ENCODE data around the gene C18orf63. TPM values are rescaled to one million over a fixed set of nuclear protein-coding genes. Genes with fewer than 3 reads are reported as not detected.

The C18orf63 gene
- total and polyA plus RNA-seq, 12 donors, result not detected

DNA sequence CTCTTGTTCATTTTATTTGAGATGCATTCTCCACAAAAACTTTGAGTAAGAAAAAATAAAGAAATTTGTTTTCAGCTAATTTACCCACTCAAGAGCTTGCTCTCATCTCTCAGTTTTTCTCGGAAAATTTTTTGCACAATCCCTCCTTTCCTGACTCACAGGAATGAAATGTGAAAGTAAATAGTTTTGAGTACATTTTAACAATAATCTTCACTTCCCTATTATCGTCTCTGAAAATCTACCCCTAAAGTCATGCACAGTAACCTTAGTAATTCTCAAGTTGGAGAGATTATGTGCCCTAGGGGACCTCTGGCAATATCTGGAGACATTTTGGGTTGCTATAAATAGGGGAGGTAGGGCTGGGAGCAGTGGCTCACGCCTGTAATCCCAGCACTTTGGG lies 26.5 kb upstream of the C18orf63 start:
- Histone ChIP-seq H3K27me3 (no peaks in the 10 kb centered on the region), H3K4me1 (peaks cover 5 to 64% (median 53%) of the 10 kb centered on the region in 9 donors), H3K27ac (peak overlapping the region in 7 of 10 donors; percentile 30 to 71 (median 63)), H3K36me3 (no peaks in the 10 kb centered on the region), H3K4me3 (no peak overlapping the region), H3K9me3 (no peaks in the 10 kb centered on the region)
- DNase-seq, result no peak
- no peak for ATAC-seq
- WGBS, 2 donors, result 65 to 68% methylated on average over 3 of the region's 3 CpGs
- intact Hi-C loops (cut with DNase I), result loop anchor here in 2 of 10 donors (2.0 to 5.0 kb wide), 2 partner anchors 32 to 37 kb away; no protein-coding TSS in a partner anchor
- TF ChIP-seq, protein P1, sequence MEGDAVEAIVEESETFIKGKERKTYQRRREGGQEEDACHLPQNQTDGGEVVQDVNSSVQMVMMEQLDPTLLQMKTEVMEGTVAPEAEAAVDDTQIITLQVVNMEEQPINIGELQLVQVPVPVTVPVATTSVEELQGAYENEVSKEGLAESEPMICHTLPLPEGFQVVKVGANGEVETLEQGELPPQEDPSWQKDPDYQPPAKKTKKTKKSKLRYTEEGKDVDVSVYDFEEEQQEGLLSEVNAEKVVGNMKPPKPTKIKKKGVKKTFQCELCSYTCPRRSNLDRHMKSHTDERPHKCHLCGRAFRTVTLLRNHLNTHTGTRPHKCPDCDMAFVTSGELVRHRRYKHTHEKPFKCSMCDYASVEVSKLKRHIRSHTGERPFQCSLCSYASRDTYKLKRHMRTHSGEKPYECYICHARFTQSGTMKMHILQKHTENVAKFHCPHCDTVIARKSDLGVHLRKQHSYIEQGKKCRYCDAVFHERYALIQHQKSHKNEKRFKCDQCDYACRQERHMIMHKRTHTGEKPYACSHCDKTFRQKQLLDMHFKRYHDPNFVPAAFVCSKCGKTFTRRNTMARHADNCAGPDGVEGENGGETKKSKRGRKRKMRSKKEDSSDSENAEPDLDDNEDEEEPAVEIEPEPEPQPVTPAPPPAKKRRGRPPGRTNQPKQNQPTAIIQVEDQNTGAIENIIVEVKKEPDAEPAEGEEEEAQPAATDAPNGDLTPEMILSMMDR (IDR thresholded peaks at IDR 0.05), result no peak

DNA sequence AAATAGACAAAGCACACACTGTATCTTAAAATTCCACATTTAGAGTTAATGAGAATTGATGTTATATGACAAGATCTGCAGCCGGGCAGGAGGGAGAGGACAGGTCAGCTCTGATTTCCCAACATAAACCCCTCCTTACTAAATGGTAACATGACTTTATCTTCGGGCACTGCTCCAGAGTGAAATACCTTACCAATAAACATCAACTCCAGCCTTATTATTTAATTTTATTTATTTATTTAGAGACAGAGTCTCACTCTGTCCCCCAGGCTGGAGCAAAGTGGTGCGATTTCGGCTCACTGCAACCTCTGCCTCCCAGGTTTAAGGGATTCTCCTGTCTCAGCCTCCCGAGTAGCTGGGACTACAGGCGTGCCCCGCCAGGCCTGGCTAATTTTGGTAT lies 25.6 kb upstream of the C18orf63 start:
- H3K36me3 ChIP-seq, result no peaks in the 10 kb centered on the region
- 93 to 95% methylated on average over 7 of the region's 7 CpGs for whole genome bisulfite sequencing, 2 donors
- peak overlapping the region in 1 of 10 donors; percentile 94 for H3K4me3 ChIP-seq
- no peak for ATAC-seq
- no peak for DNase-seq
- H3K9me3 ChIP-seq, result no peaks in the 10 kb centered on the region
- peak overlapping the region in 5 of 10 donors; percentile 25 to 77 (median 63) for H3K27ac ChIP-seq
- H3K4me1 ChIP-seq, result peaks cover 5 to 55% (median 44%) of the 10 kb centered on the region in 9 donors
- no peaks in the 10 kb centered on the region for H3K27me3 ChIP-seq
- intact Hi-C loops (cut with DNase I), result no loop called here
- TF ChIP-seq, protein P1 (IDR thresholded peaks at IDR 0.05), result no peak

DNA sequence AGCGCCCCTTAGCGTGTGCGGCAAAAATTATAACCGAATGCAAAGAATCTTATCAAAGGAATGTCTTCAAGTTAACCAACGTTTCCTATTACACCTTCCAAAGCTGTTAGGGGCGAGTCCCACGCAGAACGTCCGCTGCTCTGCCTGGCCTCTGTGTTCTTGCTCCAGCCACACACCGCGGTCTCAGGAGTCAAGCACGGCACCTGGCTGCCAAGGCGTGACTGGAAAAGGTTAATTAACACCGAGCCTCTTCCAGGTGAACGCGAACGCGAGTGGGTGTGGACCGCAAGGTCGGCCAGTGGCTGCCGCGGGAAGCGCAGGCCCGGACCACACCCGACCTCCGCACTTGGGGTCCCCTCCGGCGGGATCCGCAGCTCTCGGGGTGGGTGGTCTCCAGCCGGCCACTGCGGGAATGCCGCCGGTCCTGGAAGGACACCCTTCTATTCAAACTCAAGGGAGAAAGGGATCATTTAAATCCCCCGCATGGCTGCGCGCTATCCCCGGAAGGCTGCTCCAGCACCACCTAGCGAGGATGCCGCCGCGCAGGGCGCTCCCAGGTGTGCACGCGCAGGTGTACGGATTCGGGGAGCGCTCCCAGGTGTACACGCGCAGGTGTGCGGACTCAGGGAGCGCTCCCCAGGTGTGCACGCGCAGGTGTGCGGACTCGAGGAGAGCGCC lies 24.7 kb upstream of the C18orf63 start:
- peak overlapping the region in 9 of 10 donors; percentile 51 to 89 (median 75) for H3K27ac ChIP-seq
- WGBS, 2 donors, result 12 to 16% methylated on average over 57 of the region's 57 CpGs
- H3K4me3 ChIP-seq, result peak overlapping the region; percentile 59 to 100 (median 92)
- intact Hi-C loops (cut with DNase I), result no loop called here
- peaks cover 3 to 46% (median 35%) of the 10 kb centered on the region in 9 donors for H3K4me1 ChIP-seq
- no peaks in the 10 kb centered on the region for H3K36me3 ChIP-seq
- H3K27me3 ChIP-seq, result no peaks in the 10 kb centered on the region
- DNase-seq, result no peak
- no peaks in the 10 kb centered on the region for H3K9me3 ChIP-seq
- TF ChIP-seq, protein P1 (IDR thresholded peaks at IDR 0.05), result peak in 3 of 9 donors; percentile 26 to 44 (median 38)
- peak in 3 of 8 donors; percentile 16 to 69 (median 43) for ATAC-seq

DNA sequence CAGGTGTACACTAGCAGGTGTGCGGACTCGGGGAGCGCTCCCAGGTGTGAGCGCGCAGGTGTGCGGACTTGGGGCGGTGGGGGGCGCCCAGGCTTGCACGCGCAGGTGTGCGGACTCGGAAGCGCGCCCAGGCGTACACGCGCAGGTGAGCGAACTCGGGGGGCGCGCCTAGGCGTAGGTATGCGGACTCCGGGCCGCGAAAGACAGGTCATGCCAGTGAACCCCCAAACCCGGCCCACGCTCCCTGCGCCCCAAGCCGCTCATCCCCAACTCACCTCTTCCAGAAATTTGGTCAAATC lies 24.2 kb upstream of the C18orf63 start:
- no peaks in the 10 kb centered on the region for H3K9me3 ChIP-seq
- TF ChIP-seq, protein P1 (IDR thresholded peaks at IDR 0.05), result peak in 1 of 9 donors; percentile 4
- 1% methylated on average over 30 of the region's 30 CpGs for WGBS, 2 donors
- ATAC-seq, result peak in 2 of 8 donors; percentile 0 to 9
- peaks cover 3 to 41% (median 30%) of the 10 kb centered on the region in 9 donors for H3K4me1 ChIP-seq
- no peaks in the 10 kb centered on the region for H3K36me3 ChIP-seq
- intact Hi-C loops (cut with DNase I), result no loop called here
- no peaks in the 10 kb centered on the region for H3K27me3 ChIP-seq
- H3K4me3 ChIP-seq, result peak overlapping the region; percentile 59 to 100 (median 92)
- no peak for DNase-seq
- H3K27ac ChIP-seq, result peak overlapping the region in 9 of 10 donors; percentile 51 to 89 (median 75)

All from heart right ventricle (tissue), 16 donors.